BLaER1 (cell line): ENCODE data around the gene ETNK1.

Source experiments
- H3K27ac ChIP-seq: shearing (Covaris generic); formaldehyde crosslinking; 2 replicates; pipeline ENCODE4 v1.8.1; 2022
- H3K27me3 ChIP-seq: shearing (Covaris generic); formaldehyde crosslinking; 2 replicates; pipeline ENCODE4 v1.8.1; 2022
- H3K36me3 ChIP-seq: shearing (Covaris generic); formaldehyde crosslinking; 2 replicates; pipeline ENCODE4 v1.8.1; 2022
- H3K4me1 ChIP-seq: shearing (Covaris generic); formaldehyde crosslinking; 2 replicates; pipeline ENCODE4 v1.8.1; 2022
- H3K4me2 ChIP-seq: shearing (Covaris generic); formaldehyde crosslinking; 2 replicates; pipeline ENCODE4 v1.8.1; 2022
- H3K4me3 ChIP-seq: shearing (Covaris generic); formaldehyde crosslinking; 2 replicates; pipeline ENCODE4 v1.8.1; 2022
- H3K9ac ChIP-seq: shearing (Covaris generic); formaldehyde crosslinking; 2 replicates; pipeline ENCODE4 v1.8.1; 2022
- H3K9me3 ChIP-seq: shearing (Covaris generic); formaldehyde crosslinking; 2 replicates; pipeline ENCODE4 v1.8.1; 2022
- H4K20me1 ChIP-seq: shearing (Covaris generic); formaldehyde crosslinking; 2 replicates; pipeline ENCODE4 v1.8.1; 2022
- Cebpa-rat ChIP-seq: shearing (Covaris generic); IDR thresholded peaks from 2 replicates; pipeline ENCODE4 v1.8.1; 2022

ETNK1 gene

DNA sequence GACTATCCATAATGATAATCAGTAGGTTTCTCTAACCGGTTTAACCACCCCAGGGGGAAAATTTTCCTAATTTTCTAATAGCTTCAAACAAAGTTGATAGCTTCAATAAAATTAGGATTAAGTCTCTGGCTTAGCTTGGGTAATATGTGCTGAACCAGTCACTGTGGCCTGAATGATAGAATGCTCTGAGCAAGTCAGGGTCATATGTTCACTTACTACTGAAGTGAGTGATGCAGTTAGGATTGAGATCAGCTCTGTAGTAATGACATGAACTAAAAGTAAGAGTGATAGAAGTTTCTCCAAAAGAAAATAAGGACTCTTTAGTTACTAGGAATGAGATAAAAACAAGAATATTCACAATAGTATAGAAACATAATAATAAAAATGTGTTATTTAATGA, 32.6 kb downstream of the ETNK1 start:
- peaks cover 36% of the 10 kb centered on the region for H3K36me3 ChIP-seq
- TF ChIP-seq Cebpa-rat, result no peak
- peaks cover 14% of the 10 kb centered on the region; the same call in 1 of the 2 replicates for H4K20me1 ChIP-seq
- no peak overlapping the region for H3K4me3 ChIP-seq
- no peak overlapping the region for H3K4me2 ChIP-seq
- peaks cover 7% of the 10 kb centered on the region; the same call in 1 of the 2 replicates for H3K4me1 ChIP-seq
- H3K27ac ChIP-seq, result no peak overlapping the region
- no peaks in the 10 kb centered on the region for H3K9me3 ChIP-seq
- H3K27me3 ChIP-seq, result no peaks in the 10 kb centered on the region
- no peak overlapping the region for H3K9ac ChIP-seq

- H3K9me3 ChIP-seq, result no peaks in the 10 kb centered on the region
- no peak overlapping the region for H3K27ac ChIP-seq
- no peak overlapping the region for H3K4me3 ChIP-seq
- peaks cover 9% of the 10 kb centered on the region; the same call in 1 of the 2 replicates for H4K20me1 ChIP-seq
- peaks cover 39% of the 10 kb centered on the region for H3K36me3 ChIP-seq
- peaks cover under 1% of the 10 kb centered on the region; the same call in 1 of the 2 replicates for H3K4me1 ChIP-seq
- no peak overlapping the region for H3K4me2 ChIP-seq
- no peaks in the 10 kb centered on the region for H3K27me3 ChIP-seq
- H3K9ac ChIP-seq, result no peak overlapping the region
- no peak for TF ChIP-seq Cebpa-rat
These were observed 33.2 kb downstream of the ETNK1 start for GRCh38 chr12:22658214-22658613.

DNA sequence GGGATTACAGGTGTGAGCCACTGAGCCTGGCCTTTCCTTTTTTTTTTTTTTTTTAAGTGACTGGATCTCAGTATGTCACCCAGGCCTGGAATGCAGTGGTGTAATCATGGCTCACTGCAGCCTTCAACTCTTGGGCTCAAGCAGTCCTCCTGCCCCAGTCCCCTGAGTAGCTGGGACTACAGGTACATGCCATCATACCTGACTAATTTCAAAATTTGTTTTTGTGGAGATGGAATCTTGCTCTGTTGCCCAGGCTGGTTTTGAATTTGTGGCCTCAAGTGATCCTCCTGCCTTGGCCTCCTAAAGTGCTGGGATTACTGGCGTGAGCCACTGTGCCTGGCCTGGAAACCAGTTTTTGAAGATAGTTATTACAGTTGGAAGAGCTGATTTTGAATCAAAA, 37.4 kb downstream of the ETNK1 start:
- Histone ChIP-seq H3K27me3 (no peaks in the 10 kb centered on the region), H3K9me3 (no peaks in the 10 kb centered on the region), H3K36me3 (peaks cover 40% of the 10 kb centered on the region), H3K4me2 (no peak overlapping the region), H3K4me1 (no peaks in the 10 kb centered on the region), H3K27ac (no peak overlapping the region), H3K4me3 (no peak overlapping the region), H3K9ac (no peak overlapping the region), H4K20me1 (0 out of 2 replicates have a peak, but pooled peaks cover 4% of the 10 kb centered on the region)
- TF ChIP-seq Cebpa-rat, result no peak

- no peaks in the 10 kb centered on the region for H3K9me3 ChIP-seq
- no peak overlapping the region for H3K27ac ChIP-seq
- 0 out of 2 replicates have a peak, but pooled peaks cover 4% of the 10 kb centered on the region for H4K20me1 ChIP-seq
- H3K4me3 ChIP-seq, result no peak overlapping the region
- H3K9ac ChIP-seq, result no peak overlapping the region
- peaks cover 27% of the 10 kb centered on the region for H3K36me3 ChIP-seq
- H3K27me3 ChIP-seq, result no peaks in the 10 kb centered on the region
- no peak overlapping the region for H3K4me2 ChIP-seq
- H3K4me1 ChIP-seq, result no peaks in the 10 kb centered on the region
- TF ChIP-seq Cebpa-rat, result no peak
These were observed 40.5 kb downstream of the ETNK1 start for GRCh38 chr12:22665476-22665875.

DNA sequence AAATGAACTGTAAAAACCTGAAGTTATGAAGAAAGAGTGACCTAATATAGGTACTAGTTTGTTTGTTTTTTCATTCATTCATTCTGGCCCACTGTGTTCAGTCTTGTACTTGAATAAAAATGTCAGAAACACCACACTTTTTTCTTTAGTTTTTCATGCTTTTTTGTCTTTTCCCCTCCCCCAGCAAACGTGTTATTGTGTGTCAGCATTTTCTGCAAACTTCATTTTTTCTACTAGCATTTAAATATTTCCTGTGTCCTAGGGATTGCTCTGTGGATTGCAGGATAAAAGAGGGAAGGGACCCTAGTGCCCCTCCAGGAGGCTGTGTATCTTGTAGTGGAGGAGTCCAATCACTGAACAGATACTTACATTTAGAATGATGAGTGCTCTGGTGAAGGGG, 42.2 kb downstream of the ETNK1 start:
- Histone ChIP-seq H3K27me3 (no peaks in the 10 kb centered on the region), H3K27ac (no peak overlapping the region), H3K9ac (no peak overlapping the region), H4K20me1 (0 out of 2 replicates have a peak, but pooled peaks cover 4% of the 10 kb centered on the region), H3K9me3 (no peaks in the 10 kb centered on the region), H3K4me2 (no peak overlapping the region), H3K4me3 (no peak overlapping the region), H3K36me3 (peaks cover 34% of the 10 kb centered on the region), H3K4me1 (no peaks in the 10 kb centered on the region)
- no peak for TF ChIP-seq Cebpa-rat

DNA sequence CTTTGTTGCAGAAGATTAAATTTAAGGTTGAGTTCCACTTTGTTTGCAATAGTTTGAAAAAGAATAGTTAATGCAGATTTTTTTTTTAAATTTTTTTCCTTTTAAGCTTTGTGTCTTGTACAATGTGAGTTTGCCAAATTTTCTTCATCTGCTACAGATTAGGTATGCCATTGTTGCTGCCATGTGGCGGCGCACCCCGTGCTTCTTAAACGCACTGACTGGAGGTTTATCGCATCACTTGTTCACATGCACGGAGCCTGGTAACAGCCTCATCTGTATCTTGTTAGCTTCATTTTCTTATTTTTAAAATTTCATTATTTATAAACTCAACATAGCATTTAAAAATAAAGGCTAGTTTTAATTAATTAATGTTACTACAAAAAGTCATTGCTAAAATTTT, 43.5 kb downstream of the ETNK1 start:
- Histone ChIP-seq H4K20me1 (0 out of 2 replicates have a peak, but pooled peaks cover 4% of the 10 kb centered on the region), H3K27ac (no peak overlapping the region), H3K4me1 (no peaks in the 10 kb centered on the region), H3K9ac (no peak overlapping the region), H3K4me2 (no peak overlapping the region), H3K36me3 (peaks cover 35% of the 10 kb centered on the region), H3K27me3 (no peaks in the 10 kb centered on the region), H3K9me3 (no peaks in the 10 kb centered on the region), H3K4me3 (no peak overlapping the region)
- no peak for TF ChIP-seq Cebpa-rat

DNA sequence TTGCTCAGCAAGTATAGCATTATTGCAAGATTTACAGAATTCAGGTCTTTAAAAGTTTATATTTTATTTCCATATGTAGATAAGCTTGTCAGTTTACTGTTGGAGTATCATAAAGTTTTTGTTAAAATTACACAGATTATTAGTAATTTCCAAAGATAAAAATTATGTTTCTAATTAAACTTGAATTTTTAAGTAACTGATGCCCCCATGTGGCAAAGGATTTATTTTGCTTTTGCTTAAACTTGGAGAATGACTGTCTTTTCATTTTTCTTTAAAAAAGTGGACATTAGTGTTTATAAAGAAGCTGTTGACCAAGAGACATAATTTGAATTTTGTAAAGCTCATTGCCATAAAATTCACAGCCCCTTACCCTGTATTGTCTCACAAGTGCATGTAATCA, 45.8 kb downstream of the ETNK1 start:
- H3K9me3 ChIP-seq, result peaks cover 7% of the 10 kb centered on the region
- H3K4me1 ChIP-seq, result no peaks in the 10 kb centered on the region
- no peak overlapping the region for H3K4me2 ChIP-seq

GRCh38 chr12:22672951-22673350, 48.0 kb downstream of the ETNK1 start:
- H4K20me1 ChIP-seq, result no peaks in the 10 kb centered on the region
- no peak overlapping the region for H3K4me3 ChIP-seq
- H3K9me3 ChIP-seq, result peaks cover 24% of the 10 kb centered on the region
- TF ChIP-seq Cebpa-rat, result no peak
- H3K4me1 ChIP-seq, result no peaks in the 10 kb centered on the region
- no peak overlapping the region for H3K27ac ChIP-seq
- no peaks in the 10 kb centered on the region for H3K27me3 ChIP-seq
- H3K4me2 ChIP-seq, result no peak overlapping the region
- no peak overlapping the region for H3K9ac ChIP-seq
- H3K36me3 ChIP-seq, result peaks cover 60% of the 10 kb centered on the region

More for the DNA sequence above, 45.8 kb downstream of the ETNK1 start:
- Histone ChIP-seq H3K4me3 (no peak overlapping the region), H3K9ac (no peak overlapping the region), H3K27ac (no peak overlapping the region), H3K36me3 (peaks cover 48% of the 10 kb centered on the region), H4K20me1 (0 out of 2 replicates have a peak, but pooled peaks cover 4% of the 10 kb centered on the region), H3K27me3 (no peaks in the 10 kb centered on the region)
- TF ChIP-seq Cebpa-rat, result no peak

DNA sequence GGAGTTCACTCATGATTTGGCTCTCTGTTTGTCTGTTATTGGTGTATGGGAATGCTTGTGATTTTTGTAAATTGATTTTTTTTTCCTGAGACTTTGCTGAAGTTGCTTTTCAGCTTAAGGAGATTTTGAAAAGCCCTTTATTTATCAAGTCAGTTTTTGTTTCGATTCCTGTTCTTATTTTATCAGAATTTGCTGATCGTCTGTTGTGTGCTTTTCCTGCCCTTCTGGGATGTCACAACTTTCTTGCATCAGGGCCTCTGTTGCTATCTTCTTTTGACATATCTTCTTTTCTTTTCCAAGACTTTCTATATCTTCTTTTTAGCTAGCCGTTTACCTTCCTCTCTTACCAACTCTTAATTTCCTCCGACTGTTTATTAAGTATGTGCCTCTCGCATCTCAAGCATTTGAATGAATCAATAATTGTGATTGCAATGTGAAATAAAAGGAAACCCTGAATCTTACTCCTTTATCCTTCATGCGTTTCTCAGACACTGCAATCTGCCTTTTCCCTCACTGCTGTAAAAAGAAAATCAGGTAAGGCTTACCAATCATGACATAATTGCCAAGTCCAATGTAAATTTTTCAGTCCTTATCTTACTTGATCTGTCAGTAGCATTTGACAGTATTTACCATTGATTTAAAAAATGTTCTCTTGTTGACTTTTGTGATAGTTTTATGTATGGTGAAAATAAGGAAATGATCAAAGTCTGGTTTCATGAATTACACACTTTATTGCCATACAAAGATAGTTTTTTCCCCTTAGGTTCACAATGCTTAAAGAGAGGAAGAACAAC, 53.0 kb downstream of the ETNK1 start:
- Histone ChIP-seq H3K4me2 (no peak overlapping the region), H3K9me3 (peaks cover 24% of the 10 kb centered on the region), H3K4me3 (no peak overlapping the region), H3K9ac (no peak overlapping the region), H3K27me3 (no peaks in the 10 kb centered on the region), H3K36me3 (peaks cover 65% of the 10 kb centered on the region), H3K27ac (no peak overlapping the region), H3K4me1 (peaks cover 6% of the 10 kb centered on the region; the same call in 1 of the 2 replicates), H4K20me1 (no peaks in the 10 kb centered on the region)
- TF ChIP-seq Cebpa-rat, result no peak

DNA sequence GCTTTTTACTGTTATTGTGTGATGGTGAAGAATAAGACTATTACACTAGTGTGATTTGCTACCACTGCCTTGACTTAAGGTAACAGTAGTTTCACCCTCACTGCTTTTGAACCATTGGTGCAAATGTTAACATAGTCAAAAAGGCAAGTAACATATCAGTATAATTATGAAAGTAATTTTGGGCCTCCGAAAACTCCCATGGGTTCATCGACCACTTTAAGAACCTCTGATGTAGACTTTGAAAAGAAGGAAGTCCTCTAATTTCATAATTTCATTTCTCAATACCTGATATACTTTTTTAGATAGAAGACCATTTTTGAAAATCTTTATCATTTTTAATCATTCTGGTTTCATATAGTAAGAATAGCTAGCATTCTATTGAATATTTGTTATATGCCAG, 57.7 kb downstream of the ETNK1 start:
- H4K20me1 ChIP-seq, result no peaks in the 10 kb centered on the region
- H3K9ac ChIP-seq, result no peak overlapping the region
- no peak for TF ChIP-seq Cebpa-rat
- H3K4me1 ChIP-seq, result peaks cover 25% of the 10 kb centered on the region
- H3K27me3 ChIP-seq, result no peaks in the 10 kb centered on the region
- H3K9me3 ChIP-seq, result no peaks in the 10 kb centered on the region
- peaks cover 29% of the 10 kb centered on the region for H3K36me3 ChIP-seq
- H3K27ac ChIP-seq, result no peak overlapping the region
- H3K4me2 ChIP-seq, result no peak overlapping the region
- H3K4me3 ChIP-seq, result no peak overlapping the region
